Gastrocnemius medialis (tissue), 4 donors: ENCODE data around the gene WWOX.

Experiments
- CTCF ChIP-seq, 5 experiments: fragments of 450-650 bp in 3 of 5; fragments of 200-600 bp in 2 of 5; sonication (generic) in 2 of 5; IDR thresholded peaks in 4 of 5; conservative IDR thresholded peaks in 1 of 5; 1 replicate in 4 of 5; 2 replicates in 1 of 5; pipeline ENCODE4 v1.5.1; 2016 to 2019; ENCODE audit warnings: antibody characterized with exemption in 5 of 5, mild to moderate bottlenecking in 3 of 5, moderate library complexity in 3 of 5
- POLR2A ChIP-seq, 2 donors: fragments of 450-650 bp; IDR thresholded peaks; one replicate each; pipeline ENCODE4 v1.6.1; 2017; ENCODE audit warnings: antibody characterized with exemption in 2 of 2, mild to moderate bottlenecking in 2 of 2, moderate library complexity in 2 of 2

- TF ChIP-seq POLR2A (IDR thresholded peaks at IDR 0.05), result no peak
- no peak for TF ChIP-seq CTCF (IDR thresholded peaks at IDR 0.05 in 4 of 5, conservative IDR thresholded peaks at IDR 0.05 in 1 of 5)
Observed at GRCh38 chr16:79066561-79066960, 967.1 kb downstream of the WWOX start.
